Stromal cell of bone marrow (primary cell): ENCODE measurements around the gene RANGAP1.

Source experiments
- DNase-seq: peaks from one replicate; pipeline ENCODE4 v3.0.0-alpha.2; 2012; ENCODE audit warnings: low read depth

The RANGAP1 gene

GRCh38 chr22:41237036-41237706, 48.8 kb downstream of the RANGAP1 start:
- DNase-seq: no peak

DNA sequence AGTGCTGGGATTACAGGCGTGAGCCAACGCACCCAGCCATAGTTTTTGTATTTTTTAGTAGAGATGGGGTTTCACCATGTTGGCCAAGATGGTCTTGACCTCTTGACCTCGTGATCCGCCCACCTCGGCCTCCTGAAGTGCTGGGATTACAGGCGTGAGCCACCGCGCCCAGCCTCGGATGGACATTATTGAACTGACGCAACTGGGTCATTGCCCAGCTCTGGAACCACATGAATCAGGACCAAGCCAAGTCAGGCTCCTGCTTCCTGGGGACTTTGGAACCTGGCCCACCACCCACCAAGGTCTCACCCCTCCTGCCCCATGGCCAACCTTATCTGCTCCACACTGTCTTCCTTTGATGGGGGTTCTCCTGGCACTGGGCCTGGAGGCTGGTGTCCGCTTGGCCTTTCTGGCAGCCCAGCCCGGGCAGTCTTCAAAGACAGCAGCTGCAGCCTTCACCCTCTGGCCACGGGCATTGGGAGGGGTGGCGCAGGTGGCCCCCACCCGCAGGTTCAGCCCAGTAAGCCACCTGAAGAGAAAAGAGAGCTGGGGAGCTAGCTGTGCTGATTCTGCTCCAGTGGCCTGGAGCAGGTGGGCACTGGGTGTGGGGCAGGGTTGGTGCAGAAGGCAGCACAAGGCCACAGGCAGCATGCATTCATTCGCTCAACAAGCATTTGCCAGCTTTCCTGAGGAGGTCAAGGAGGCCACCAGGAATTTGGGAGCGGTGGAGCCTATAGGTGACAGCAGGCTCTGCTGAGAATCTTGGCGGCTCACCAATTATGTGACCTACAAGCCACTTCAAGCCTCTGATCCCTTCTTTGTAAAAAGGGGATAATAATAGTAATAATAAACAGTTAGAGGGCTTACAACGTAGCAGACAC, 50.9 kb downstream of the RANGAP1 start:
- no peak for DNase-seq

DNA sequence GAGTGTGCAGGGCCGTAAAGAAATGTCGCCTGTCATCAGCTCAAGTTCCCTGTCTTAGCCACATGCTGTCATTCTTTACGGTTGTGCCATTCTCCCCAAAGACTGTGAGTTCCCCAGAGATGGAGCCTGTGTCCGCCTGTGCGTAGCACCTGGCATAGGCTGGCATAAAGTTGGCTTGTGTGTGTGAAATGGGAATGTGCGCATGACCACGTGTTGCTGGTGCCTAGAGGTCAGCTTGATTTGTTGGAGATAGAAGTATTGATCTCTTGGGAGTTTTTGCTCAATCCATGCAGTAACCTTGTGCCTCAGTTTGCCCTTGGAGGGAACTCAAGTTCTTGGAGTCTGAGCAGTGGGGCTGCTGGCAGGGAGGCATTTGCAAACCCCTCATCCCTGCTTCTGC, 54.6 kb downstream of the RANGAP1 start:
- DNase-seq: no peak

- DNase-seq: no peak
Observed at GRCh38 chr22:41230401-41230785, 55.6 kb downstream of the RANGAP1 start.

DNA sequence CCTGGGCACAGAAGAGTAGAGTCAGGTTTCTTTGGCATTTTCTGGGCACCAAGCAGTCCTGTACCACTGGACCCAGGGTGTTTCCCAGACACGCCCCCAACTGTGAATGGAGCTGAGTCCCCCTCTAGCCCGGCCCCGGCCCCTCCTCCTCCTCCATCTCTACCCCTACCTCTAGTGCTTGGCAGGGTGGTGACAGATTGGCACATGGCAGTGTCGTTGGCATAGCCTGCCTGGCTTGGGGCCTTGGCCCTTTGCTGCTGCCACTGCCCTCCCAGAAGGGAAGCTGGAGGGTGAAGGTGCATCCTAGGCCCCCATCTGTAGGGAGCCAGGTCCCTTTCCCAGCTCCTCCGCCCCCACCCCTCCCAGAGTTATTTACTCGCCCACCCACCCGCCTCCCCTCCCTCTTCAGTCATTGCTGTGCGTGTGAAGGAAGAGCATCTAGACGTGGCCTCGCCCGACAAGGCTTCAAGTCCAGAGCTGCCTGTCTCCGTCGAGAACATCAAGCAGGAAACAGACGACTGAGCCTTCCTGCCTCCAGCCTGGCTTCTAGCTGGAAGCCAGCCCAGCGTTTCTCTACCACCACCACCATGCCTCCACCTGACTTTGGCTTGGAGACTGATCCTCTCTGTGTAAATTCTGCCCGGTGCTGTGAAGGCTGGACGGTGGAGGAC, 56.1 kb downstream of the RANGAP1 start:
- DNase-seq: no peak

DNA sequence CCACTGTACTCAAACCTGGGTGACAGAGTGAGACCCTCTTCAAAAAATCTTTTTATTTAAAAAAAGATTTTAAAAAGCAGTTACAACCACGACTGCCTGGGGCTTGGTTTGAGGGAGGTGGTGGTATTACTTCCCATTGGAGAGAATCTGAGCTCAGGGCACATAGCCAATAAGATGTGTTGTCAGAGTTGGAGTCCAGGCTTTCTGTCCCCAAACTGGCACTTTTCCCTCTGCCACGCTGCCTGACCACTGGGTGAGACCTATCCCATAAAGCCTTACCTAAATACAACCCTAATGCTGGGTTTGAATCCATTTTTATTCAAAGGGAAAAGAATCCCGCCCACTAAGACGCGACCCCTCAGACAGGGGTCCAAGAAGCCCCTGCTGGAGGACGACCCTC, 56.8 kb downstream of the RANGAP1 start:
- DNase-seq: no peak

DNA sequence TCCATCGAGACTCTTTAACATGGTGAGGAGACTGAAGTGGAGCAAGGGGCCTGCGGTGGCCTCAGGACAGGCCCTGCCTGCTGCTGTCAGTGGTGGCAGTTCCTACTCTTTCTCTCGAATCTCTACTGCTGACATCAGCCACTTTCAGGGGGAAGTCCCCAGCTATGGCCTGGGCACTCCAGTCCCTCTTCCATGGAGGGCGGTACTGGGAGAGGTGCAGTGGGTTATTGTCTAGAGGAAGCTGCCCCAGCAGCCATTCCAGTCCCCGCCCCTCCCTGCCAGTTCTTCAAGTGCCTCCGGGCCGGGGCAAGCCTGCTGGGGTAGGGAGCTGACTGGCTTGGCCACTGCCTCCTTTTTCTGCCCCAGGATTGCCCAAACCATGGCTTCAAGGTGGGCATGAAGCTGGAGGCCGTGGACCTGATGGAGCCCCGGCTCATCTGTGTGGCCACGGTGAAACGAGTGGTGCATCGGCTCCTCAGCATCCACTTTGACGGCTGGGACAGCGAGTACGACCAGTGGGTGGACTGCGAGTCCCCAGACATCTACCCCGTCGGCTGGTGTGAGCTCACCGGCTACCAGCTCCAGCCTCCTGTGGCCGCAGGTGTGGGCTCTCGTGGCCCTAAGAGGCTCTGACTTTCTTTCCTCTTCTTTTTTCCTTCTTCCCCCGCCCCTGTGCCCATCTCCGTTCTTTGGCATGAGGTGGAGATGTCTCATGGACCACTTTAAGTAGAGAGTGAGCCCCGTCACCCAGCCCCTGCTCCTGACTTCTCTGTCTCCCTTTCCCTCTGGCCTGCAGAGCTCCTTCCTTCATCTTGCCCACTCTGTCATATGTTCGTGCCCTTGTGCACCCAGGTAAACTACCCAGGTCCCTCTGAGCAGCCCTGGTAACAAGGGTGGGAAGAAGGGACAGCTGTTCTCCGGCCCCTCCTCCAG, 59.0 kb downstream of the RANGAP1 start:
- no peak for DNase-seq

DNA sequence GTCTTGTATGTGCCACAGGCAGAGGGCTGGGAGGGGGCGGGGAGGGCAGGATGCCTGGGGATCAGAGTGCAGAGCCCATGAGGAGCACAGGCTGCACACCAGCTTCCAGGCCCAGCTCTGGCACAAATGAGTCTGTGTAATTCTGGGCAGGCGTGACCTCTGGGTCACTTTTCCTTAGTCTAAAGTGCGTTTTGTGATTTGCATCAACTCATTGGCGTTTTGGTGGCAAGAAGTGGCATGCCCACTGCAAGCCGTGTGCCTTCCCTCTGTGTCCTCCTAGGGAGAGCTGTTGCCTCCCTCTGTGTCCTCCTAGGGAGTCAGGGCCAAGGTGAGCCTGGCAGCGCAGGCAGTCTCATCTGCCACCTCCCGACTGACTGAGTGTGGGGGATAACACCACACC, 62.5 kb downstream of the RANGAP1 start:
- DNase-seq: no peak

DNA sequence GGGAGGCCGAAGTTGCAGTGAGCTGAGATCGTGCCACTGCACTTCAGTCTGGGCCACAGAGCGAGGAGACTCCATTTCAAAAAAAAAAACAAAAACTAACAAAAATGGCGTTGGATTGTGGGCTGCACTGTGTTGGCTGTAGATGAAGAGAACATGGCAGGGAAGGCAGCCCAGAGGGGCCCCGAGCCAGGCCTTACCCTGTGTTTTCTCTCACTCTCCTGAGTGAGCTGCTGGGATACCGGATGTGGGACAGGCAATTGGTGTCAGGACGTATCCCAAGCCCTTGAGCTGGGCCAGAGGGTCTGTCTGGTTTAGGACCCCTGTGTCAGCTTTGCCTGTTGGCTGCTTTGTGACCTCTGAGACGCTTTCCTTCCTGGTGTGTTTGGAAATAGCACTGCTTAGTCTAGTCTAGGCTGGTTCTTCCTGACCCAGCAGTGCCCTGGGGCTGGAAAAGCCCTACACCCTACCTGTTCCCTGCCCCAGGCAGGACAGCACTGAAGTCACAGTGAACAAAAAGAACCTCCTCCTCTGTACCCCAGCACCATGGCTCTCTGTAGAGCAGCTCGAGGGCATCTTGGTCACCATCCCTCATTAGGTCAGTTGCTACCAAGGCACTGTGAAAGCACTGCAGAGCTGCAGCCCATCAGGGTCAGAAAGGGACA, 63.0 kb downstream of the RANGAP1 start:
- DNase-seq: no peak

DNA sequence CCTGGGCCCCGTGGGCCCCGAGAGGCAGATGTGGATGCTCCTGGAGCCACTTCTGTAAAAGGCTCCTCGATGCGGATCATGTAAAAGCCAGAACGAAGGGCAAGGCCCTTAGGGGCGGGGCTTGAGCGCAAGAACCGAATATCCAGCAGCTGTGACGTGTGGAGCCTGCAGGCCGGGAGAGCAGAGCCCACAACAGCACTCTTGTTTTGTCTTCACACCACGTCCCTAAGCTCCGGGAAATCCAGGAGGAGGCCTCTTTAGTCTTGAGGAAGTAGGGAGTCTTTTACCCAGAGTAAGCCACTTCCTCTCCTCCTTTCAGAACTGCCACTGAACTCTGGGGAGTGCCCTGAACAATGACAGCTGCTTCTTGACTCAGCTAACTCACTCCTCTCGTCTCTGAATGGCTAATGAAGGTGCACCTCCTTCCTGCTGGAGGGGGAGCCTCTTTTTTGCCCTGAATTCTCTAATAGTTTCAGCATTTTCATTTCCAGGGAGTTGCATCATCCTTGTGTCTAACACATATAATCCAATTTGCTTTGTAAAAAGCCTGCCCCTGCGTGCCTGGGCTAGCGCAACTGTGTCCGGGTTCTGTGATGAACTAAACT, 68.3 kb downstream of the RANGAP1 start:
- peak; percentile 59 for DNase-seq

DNA sequence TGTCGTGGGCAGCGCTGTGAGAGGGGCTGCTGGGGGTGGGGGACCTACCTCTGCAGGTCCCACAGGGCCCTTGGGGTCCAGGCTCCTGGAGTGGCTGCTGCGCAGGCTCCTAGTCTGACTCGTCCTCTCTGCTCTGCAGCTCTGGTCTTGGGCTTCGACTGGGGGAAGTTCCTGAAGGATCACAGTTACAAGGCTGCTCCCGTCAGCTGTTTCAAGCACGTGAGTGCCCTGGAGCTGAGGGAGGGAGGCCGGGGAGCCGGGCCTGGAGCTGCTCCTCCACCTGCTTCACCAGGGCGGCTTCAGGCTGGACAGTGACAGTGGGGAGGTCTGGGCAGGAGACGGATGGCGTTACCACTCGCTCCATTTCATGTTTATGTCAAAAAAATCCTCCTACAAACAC, 69.0 kb downstream of the RANGAP1 start:
- no peak for DNase-seq

- DNase-seq: no peak
Observed at GRCh38 chr22:41215926-41216325, 70.1 kb downstream of the RANGAP1 start.

DNA sequence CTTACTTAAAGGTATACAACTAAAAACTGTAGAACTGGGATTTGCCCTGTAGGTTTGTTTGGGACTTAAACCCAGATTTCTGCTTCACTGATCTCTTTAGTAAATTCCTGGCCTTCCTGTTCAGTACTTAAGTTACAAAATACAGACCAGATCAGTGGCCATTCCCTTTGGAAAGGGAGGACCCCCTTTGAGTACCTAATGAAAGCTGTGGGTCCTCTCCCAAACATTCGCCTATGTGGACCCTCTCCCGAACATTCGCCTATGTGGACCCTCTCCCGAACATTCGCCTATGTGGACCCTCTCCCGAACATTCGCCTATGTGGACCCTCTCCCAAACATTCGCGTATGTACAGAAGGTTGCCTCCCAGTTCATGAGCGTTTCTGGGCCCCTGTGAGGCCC, 70.6 kb downstream of the RANGAP1 start:
- no peak for DNase-seq

DNA sequence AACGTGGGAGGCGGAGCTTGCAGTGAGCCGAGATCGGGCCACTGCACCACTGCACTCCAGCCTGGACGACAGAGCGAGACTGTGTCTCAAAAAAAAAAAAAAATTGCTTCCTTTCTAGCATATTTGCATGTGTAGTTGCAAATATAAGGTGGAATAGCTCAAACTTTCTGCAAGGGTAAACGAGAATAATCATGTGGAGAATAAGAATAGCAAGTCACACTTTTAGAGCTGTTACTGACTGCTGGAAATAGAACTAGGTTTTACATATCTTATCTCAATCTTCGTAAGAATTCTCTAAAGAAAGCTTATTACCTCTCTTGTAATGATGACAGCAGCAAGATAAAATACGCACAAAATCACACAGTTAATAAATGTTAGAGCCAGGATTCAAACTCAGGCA, 79.3 kb downstream of the RANGAP1 start:
- DNase-seq: no peak

DNA sequence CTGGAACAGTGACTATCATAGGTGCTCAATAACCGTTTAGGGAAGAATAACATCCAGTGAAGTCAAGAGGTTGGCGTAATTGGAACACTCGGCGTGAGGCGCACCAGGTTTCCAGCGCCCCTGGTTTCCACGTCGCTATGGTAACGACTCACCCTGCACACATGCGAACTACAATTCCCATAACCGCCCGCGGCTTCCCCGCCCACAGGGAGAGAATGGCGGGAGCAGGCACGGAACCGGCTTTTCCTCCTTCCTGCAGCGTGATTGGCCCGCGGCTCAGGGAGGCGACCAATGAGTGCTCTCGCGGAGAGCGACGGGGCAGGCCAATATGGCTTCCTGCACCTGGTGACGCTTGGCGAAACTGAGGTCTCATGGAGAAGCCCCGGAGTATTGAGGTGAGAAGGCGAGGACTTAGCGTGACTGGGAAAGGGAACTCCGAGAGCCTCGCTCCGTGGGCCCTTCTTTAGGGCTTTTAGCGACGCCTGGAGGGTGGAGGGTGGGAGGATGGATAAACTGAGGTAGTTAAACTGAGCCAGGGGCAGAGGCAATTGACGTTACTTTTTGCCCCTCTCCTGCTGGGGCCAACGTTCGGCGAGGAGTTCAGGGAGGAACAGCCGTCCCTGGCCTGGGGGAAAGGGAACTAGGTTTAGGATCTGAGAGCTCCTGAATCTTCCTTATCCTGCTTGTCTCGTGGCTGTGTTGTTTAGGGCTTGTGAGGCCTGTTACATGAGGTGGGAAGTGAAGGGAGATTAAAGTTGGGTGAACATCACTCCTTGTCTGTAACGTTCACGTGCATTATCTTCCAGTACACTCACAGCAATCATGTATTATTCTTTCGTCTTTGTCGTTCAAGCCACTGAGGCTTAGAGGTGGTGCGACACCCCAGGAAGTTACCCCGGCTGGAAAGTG, 80.7 kb downstream of the RANGAP1 start, which contains the start of gene L3MBTL2:
TSS of gene L3MBTL2 (plus strand) at position 321 of the 909 bp plus-strand sequence. CDS start at position 372, 51 bp downstream.
- peak; percentile 95 for DNase-seq

- no peak for DNase-seq
Observed at GRCh38 chr22:41204066-41204465, 81.9 kb downstream of the RANGAP1 start.

DNA sequence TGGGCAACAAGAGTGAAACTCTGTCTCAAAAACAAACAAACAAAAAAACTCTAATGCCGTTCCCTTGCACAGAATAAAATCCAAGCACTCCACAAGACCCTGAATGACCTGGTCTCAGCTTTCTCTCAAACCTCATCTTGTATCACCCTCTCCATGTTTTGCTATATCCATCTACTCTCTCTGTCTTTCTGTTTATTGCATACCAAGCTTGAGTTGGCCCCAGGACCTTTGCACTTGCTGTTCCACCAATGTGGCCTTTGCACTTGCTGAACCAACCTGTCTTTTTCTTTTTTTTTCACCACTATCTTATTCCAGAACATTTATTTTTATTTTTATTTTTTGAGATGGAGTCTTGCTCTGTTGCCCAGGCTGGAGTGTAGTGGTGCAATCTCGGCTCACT, 82.9 kb downstream of the RANGAP1 start:
- no peak for DNase-seq

GRCh38 chr22:41201141-41201540, 84.8 kb downstream of the RANGAP1 start:
- no peak for DNase-seq

DNA sequence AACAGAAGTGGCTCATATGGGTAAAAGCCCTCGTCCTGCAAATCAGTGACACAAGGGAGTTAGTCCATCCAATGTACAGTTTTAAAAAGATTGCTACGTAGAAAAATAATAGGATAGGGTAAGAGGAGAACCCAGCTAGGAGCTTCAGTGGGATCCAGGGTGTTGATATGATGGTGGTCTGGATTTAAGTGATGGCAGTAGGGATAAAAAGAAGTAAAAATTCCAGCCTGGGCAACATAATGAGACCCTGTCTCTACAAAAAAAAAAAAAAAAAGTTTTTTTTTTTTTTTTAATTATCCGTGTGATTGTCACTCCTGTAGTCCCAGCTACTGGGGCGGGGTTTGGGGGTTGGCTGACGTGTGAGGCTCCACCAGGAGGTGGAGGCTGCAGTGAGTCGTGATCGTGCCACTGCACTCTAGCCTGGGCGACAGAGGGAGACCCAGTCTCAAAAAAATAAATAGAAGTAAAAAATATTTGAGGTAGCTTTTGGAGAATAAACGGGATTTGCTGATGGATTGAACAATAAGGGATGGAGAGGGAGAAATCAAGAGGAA, 87.9 kb downstream of the RANGAP1 start:
- no peak for DNase-seq
